DND-41 (cell line): ENCODE measurements around the gene NR3C1.

Source experiments
- ATAC-seq: fragments of 200-7000 bp; cut with Tn5 transposase; 3 replicates; pipeline ENCODE4 v1.9.1; 2021; ENCODE audit warnings: low read depth; ENCODE audit not compliant: insufficient read depth
- DNase-seq: peaks from one replicate; pipeline ENCODE4 v3.0.0-alpha.2; 2020
- H2AFZ ChIP-seq: 2 replicates; pipeline ENCODE4 v1.6.0; 2012; ENCODE audit warnings: low read depth, low read length
- H3K27ac ChIP-seq: 2 replicates; pipeline ENCODE4 v1.5.1; 2012; ENCODE audit warnings: low read length, inconsistent platforms
- H3K27me3 ChIP-seq: fragments of 200-600 bp; sonication (generic); 2 replicates; pipeline ENCODE4 v1.6.0; 2012; ENCODE audit warnings: low read length, mild to moderate bottlenecking, inconsistent platforms; ENCODE audit not compliant: insufficient read depth, poor library complexity
- H3K36me3 ChIP-seq: 2 replicates; pipeline ENCODE4 v1.5.1; 2012; ENCODE audit warnings: low read length, inconsistent platforms; ENCODE audit not compliant: insufficient read depth
- H3K4me1 ChIP-seq: 2 replicates; pipeline ENCODE4 v1.5.1; 2012; ENCODE audit warnings: mild to moderate bottlenecking, low read length; ENCODE audit not compliant: insufficient read depth
- H3K4me2 ChIP-seq: 2 replicates; pipeline ENCODE4 v1.6.0; 2012; ENCODE audit warnings: mild to moderate bottlenecking, moderate library complexity, low read length, inconsistent platforms; ENCODE audit not compliant: insufficient read depth
- H3K4me3 ChIP-seq, 2 experiments: fragments of 200-600 bp in 1 of 2; shearing (Covaris generic) in 1 of 2; 2 replicates each; pipeline ENCODE4 v1.5.1; 2012 to 2016; ENCODE audit warnings: inconsistent platforms in 2 of 2, low read length in 2 of 2, mild to moderate bottlenecking in 2 of 2, low read depth in 1 of 2, moderate library complexity in 1 of 2
- H3K79me2 ChIP-seq: 2 replicates; pipeline ENCODE4 v1.6.0; 2012; ENCODE audit warnings: low read length, inconsistent platforms; ENCODE audit not compliant: insufficient read depth
- H3K9ac ChIP-seq: 2 replicates; pipeline ENCODE4 v1.6.0; 2012; ENCODE audit warnings: low read depth, mild to moderate bottlenecking, inconsistent platforms, low read length, moderate library complexity
- H3K9me3 ChIP-seq: 2 replicates; pipeline ENCODE4 v1.5.1; 2012; ENCODE audit warnings: low read length, moderate library complexity, mild to moderate bottlenecking, inconsistent platforms; ENCODE audit not compliant: insufficient read depth, severe bottlenecking
- H4K20me1 ChIP-seq: 2 replicates; pipeline ENCODE4 v1.6.0; 2012; ENCODE audit warnings: low read length; ENCODE audit not compliant: insufficient read depth
- CTCF ChIP-seq: IDR thresholded peaks from 2 replicates; pipeline ENCODE4 v1.5.1; 2012; ENCODE audit warnings: borderline replicate concordance, low read length, moderate library complexity, mild to moderate bottlenecking; ENCODE audit not compliant: poor library complexity, severe bottlenecking; ENCODE audit errors: extremely low read depth
- EZH2 ChIP-seq: IDR thresholded peaks from 3 replicates; pipeline ENCODE4 v1.6.1; 2012; ENCODE audit warnings: borderline replicate concordance, low read depth, mild to moderate bottlenecking, moderate library complexity, low read length, inconsistent platforms; ENCODE audit not compliant: severe bottlenecking

NR3C1 gene

GRCh38 chr5:143356855-143357583, 46.5 kb downstream of the NR3C1 start:
- Histone ChIP-seq H3K4me2 (no peak overlapping the region), H3K9me3 (no peaks in the 10 kb centered on the region), H3K27me3 (no peaks in the 10 kb centered on the region), H3K4me3 (no peak overlapping the region), H3K9ac (no peak overlapping the region), H3K4me1 (peaks cover 80% of the 10 kb centered on the region), H3K79me2 (peaks cover 100% of the 10 kb centered on the region), H3K27ac (no peak overlapping the region), H2AFZ (no peak overlapping the region), H3K36me3 (peaks cover 22% of the 10 kb centered on the region), H4K20me1 (peaks cover 74% of the 10 kb centered on the region)
- no peak for ATAC-seq
- no peak for DNase-seq
- no peak for TF ChIP-seq EZH2
- no peak for TF ChIP-seq CTCF

GRCh38 chr5:143355710-143356109, 47.8 kb downstream of the NR3C1 start:
- Histone ChIP-seq H3K4me2 (0 out of 2 replicates have a peak overlapping the region, but pooled peaks have one; percentile 18), H2AFZ (no peak overlapping the region), H4K20me1 (peaks cover 75% of the 10 kb centered on the region), H3K9ac (no peak overlapping the region), H3K4me1 (peaks cover 69% of the 10 kb centered on the region), H3K9me3 (no peaks in the 10 kb centered on the region), H3K79me2 (peaks cover 100% of the 10 kb centered on the region), H3K36me3 (peaks cover 31% of the 10 kb centered on the region), H3K4me3 (no peak overlapping the region), H3K27ac (no peak overlapping the region), H3K27me3 (no peaks in the 10 kb centered on the region)
- ATAC-seq (peak; percentile 69), DNase-seq (peak; percentile 49)
- TF ChIP-seq CTCF (no peak), EZH2 (no peak)

- Histone ChIP-seq H3K4me2 (peak overlapping the region; percentile 12; the same call in 1 of the 2 replicates), H3K4me1 (peaks cover 57% of the 10 kb centered on the region), H3K36me3 (peaks cover 46% of the 10 kb centered on the region), H3K4me3 (no peak overlapping the region), H2AFZ (no peak overlapping the region), H3K79me2 (peaks cover 100% of the 10 kb centered on the region), H4K20me1 (peaks cover 78% of the 10 kb centered on the region), H3K27ac (peak overlapping the region; percentile 28; the same call in 1 of the 2 replicates), H3K9ac (peak overlapping the region; percentile 6; the same call in 1 of the 2 replicates), H3K27me3 (no peaks in the 10 kb centered on the region), H3K9me3 (no peaks in the 10 kb centered on the region)
- ATAC-seq, result peak; percentile 36; the same call in 2 of the 3 replicates
- DNase-seq, result no peak
- TF ChIP-seq EZH2 (no peak), CTCF (no peak)
Observed at GRCh38 chr5:143354025-143354424, 49.5 kb downstream of the NR3C1 start.
